ENCODE results near the gene WWP2. TPM values are rescaled to one million over a fixed set of nuclear protein-coding genes. Genes with fewer than 3 reads are reported as not detected.

The WWP2 gene
- total RNA-seq, 1 donor from 2014 or later = 38.8 TPM

DNA sequence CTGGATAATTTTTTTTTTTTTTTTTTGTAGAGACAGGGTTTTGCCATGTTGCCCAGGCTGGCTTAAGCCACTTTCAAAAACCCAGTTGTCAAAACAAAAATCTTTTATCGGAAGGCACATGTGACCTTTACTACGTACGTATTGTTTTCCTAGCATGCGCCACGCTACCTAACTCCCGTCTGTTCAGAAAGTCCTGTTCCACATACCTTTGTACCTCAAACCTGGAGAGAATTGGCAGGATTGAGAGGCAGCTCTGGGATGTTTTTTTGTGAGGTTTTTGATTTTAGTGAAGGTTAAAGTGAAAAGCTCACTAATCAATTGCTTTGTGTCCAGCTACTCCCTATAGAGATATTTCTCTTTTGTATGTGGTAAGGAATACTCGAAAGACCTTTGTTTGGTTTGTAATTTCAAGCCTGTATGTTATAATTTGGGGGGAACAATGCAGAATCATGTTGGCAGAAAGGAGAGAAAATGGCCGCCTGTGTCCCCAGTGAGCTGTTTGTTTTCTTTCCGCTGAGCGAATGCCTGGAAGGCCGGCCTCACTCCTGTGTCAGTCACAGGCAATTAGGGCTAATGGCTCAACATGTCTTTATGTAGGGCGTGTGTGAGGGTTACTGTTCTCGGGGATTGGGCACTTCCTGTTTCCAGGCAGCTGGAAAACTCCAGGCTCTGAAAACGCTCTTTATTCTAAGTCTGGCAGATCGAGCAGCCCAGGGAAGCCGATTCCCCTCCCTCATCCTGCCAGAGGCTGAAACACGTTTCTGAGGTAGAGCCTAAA is 128.2 kb downstream of the WWP2 start:
- peak; percentile 73 for DNase-seq (ENCODE audit: extremely low spot score, unreplicated experiment)
- peaks cover 19% of the 10 kb centered on the region for H3K36me3 Mint-ChIP-seq
- peak overlapping the region; percentile 61 for H3K4me3 Mint-ChIP-seq
- peaks cover 6% of the 10 kb centered on the region for H3K27me3 Mint-ChIP-seq
- H3K27ac Mint-ChIP-seq = peak overlapping the region; percentile 79
- TF ChIP-seq, protein P1, sequence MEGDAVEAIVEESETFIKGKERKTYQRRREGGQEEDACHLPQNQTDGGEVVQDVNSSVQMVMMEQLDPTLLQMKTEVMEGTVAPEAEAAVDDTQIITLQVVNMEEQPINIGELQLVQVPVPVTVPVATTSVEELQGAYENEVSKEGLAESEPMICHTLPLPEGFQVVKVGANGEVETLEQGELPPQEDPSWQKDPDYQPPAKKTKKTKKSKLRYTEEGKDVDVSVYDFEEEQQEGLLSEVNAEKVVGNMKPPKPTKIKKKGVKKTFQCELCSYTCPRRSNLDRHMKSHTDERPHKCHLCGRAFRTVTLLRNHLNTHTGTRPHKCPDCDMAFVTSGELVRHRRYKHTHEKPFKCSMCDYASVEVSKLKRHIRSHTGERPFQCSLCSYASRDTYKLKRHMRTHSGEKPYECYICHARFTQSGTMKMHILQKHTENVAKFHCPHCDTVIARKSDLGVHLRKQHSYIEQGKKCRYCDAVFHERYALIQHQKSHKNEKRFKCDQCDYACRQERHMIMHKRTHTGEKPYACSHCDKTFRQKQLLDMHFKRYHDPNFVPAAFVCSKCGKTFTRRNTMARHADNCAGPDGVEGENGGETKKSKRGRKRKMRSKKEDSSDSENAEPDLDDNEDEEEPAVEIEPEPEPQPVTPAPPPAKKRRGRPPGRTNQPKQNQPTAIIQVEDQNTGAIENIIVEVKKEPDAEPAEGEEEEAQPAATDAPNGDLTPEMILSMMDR (conservative IDR thresholded peaks at IDR 0.05) = no peak
- no peaks in the 10 kb centered on the region for H3K9me3 Mint-ChIP-seq
- H3K4me1 Mint-ChIP-seq (ENCODE audit: unreplicated experiment) = peaks cover 38% of the 10 kb centered on the region

DNA sequence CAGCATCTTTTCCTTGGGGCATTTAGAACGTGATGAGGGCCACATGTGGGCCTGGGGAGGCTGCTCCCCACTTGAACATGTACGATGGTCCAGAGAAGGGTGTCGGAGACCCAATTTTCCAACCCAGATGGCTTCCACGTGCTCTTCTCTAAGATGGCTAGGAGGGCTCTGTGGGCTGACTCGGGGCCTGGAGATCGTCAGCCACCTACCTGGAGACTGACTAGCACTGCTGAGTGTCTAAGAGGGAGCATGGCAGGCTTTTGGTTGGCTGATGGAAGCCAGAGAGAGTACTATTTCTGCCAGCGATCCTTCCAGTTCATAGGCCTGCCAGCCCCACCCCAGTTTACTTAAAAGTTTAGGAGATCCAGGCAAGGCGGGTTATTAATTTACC is 128.8 kb downstream of the WWP2 start:
- H3K9me3 Mint-ChIP-seq = no peaks in the 10 kb centered on the region
- peak overlapping the region; percentile 61 for H3K4me3 Mint-ChIP-seq
- no peak for DNase-seq (ENCODE audit: extremely low spot score, unreplicated experiment)
- H3K27me3 Mint-ChIP-seq = peaks cover 6% of the 10 kb centered on the region
- peak overlapping the region; percentile 79 for H3K27ac Mint-ChIP-seq
- H3K4me1 Mint-ChIP-seq (ENCODE audit: unreplicated experiment) = peaks cover 38% of the 10 kb centered on the region
- TF ChIP-seq, protein P1 (conservative IDR thresholded peaks at IDR 0.05) = no peak
- H3K36me3 Mint-ChIP-seq = peaks cover 15% of the 10 kb centered on the region

DNA sequence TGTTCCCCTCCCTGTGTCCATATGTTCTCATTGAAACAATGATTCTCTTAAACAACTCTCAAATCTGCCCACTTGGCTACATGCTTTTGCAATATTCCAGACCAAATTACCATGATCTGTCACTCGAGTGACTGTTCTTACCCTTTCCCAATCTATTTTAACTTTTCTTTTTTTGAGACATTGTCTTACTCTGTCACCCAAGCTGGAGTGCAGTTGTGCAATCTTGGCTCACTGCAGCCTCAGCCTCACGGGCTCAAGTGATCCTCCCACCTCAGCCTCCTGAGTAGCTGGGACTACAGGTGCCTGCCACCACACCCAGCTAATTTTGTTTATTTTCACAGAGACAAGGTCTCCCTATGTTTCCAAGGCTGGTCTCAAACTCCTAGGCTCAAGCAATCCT is 130.2 kb downstream of the WWP2 start:
- Mint-ChIP-seq H3K4me1 (ENCODE audit: unreplicated experiment) (peaks cover 38% of the 10 kb centered on the region), H3K4me3 (no peak overlapping the region), H3K27me3 (peaks cover 6% of the 10 kb centered on the region), H3K36me3 (peaks cover 15% of the 10 kb centered on the region), H3K27ac (no peak overlapping the region), H3K9me3 (no peaks in the 10 kb centered on the region)
- DNase-seq (ENCODE audit: extremely low spot score, unreplicated experiment) = no peak
- TF ChIP-seq, protein P1 (conservative IDR thresholded peaks at IDR 0.05) = no peak

DNA sequence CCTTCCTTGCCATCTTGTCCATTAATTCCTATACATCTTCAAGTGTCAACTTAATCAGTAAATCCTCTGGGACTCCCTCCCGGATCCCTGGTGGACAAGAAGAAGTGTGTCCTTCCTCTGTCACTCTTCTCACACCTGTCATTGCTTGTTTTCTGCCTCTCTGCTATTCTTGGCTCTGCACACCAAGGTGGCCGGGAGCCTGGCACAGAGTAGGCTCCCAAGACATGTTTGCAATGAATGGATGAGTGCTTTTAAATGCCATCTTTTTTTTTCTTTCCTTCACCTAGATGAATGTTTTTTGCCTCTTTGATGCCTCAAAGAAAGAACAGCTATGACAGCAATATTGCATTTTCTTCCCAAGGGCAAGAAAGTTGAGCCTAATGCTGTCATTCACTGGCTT is 131.0 kb downstream of the WWP2 start:
- DNase-seq (ENCODE audit: extremely low spot score, unreplicated experiment) = no peak
- Mint-ChIP-seq H3K27ac (no peak overlapping the region), H3K4me1 (ENCODE audit: unreplicated experiment) (peaks cover 31% of the 10 kb centered on the region), H3K27me3 (peaks cover 4% of the 10 kb centered on the region), H3K9me3 (no peaks in the 10 kb centered on the region), H3K36me3 (peaks cover 13% of the 10 kb centered on the region), H3K4me3 (no peak overlapping the region)
- TF ChIP-seq, protein P1 (conservative IDR thresholded peaks at IDR 0.05) = no peak

DNA sequence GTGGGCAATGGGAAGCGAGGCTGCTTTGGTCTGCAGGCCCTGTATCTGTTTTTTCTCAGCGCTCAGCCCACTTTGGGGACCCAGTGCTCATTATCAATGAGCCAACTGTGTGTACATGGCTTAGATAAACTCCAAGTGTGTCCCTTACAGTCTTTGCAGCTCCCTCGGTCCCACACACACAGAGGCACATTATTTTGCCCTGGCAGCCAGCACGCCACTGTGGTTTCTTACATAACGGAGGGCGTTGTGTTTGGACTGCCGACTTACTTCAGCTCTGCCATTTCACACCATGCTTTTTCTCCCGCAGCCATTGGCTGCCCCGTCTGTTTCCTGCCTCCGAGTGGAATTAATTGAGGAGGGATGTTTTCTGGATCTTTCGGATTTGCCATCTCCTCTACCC is 132.5 kb downstream of the WWP2 start:
- TF ChIP-seq, protein P1 (conservative IDR thresholded peaks at IDR 0.05) = no peak
- no peak overlapping the region for H3K27ac Mint-ChIP-seq
- H3K9me3 Mint-ChIP-seq = no peaks in the 10 kb centered on the region
- peaks cover 26% of the 10 kb centered on the region for H3K4me1 Mint-ChIP-seq (ENCODE audit: unreplicated experiment)
- no peak for DNase-seq (ENCODE audit: extremely low spot score, unreplicated experiment)
- H3K27me3 Mint-ChIP-seq = no peaks in the 10 kb centered on the region
- peaks cover 2% of the 10 kb centered on the region for H3K36me3 Mint-ChIP-seq
- no peak overlapping the region for H3K4me3 Mint-ChIP-seq
